ENCODE results near the gene NELFE.
"Not testable (repeated sequence)": the region's sequence is repeated elsewhere in the genome, so short reads cannot be mapped to it uniquely, and the experiment has no call there.

- not testable (repeated sequence) for TF ChIP-seq POLR2AphosphoS5, POU2F2, TAF1 (IDR thresholded peaks at IDR 0.05; ENCODE audit: low read depth, low read length)
These were observed 21.6 kb upstream of the NELFE start for GRCh38 chr6:31980195-31980876.

Data from GM12891 (cell line).